ENCODE results near the gene NCKAP5. TPM values are rescaled to one million over a fixed set of nuclear protein-coding genes. Genes with fewer than 3 reads are reported as not detected.

Gene NCKAP5
- total and polyA plus RNA-seq, 4 donors, result 2.3 to 20.2 (median 8.1) TPM

DNA sequence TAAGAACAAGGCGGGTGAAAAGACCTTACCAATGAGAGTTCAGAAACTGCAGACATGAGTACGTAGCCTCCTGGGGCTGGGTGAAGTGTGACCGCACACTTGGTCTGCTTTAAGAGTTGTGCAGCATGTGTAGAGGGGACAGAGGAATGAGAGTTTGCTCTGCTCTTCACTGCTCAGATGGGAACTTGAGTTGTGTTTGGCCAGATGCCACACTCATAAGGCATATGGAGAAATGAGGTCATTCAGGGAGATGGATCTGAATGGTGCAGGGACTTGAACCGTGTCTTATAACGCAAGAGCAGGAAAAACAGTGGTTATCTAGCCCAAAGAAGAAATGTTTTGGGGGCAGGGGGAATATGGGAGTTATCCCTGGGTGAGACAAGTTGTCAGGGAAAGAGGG lies 624.4 kb downstream of the NCKAP5 start:
- Histone ChIP-seq H3K27ac (ENCODE audit: low read depth in 1 of 2, low read length in 1 of 2) (no peak overlapping the region), H3K9ac (ENCODE audit: insufficient read depth in 1 of 2, low read length in 2 of 2) (no peak overlapping the region), H3K27me3 (ENCODE audit: control insufficient read depth in 3 of 3, insufficient read depth in 3 of 3, low read length in 2 of 3) (no peaks in the 10 kb centered on the region), H3K36me3 (ENCODE audit: control insufficient read depth in 4 of 4, insufficient read depth in 4 of 4, low read length in 4 of 4) (no peaks in the 10 kb centered on the region), H3K4me3 (no peak overlapping the region), H3K4me1 (ENCODE audit: control insufficient read depth in 5 of 5, insufficient read depth in 5 of 5, low read length in 5 of 5) (peaks cover 0 to 3% (median 2%) of the 10 kb centered on the region in 5 donors), H3K9me3 (ENCODE audit: control insufficient read depth in 4 of 4, insufficient read depth in 3 of 4, low read length in 3 of 4) (no peaks in the 10 kb centered on the region)
- DNase-seq (peak in 1 of 3 donors; percentile 45), ATAC-seq (ENCODE audit: insufficient read depth, low FRiP score) (no peak)
- TF ChIP-seq, protein P1, sequence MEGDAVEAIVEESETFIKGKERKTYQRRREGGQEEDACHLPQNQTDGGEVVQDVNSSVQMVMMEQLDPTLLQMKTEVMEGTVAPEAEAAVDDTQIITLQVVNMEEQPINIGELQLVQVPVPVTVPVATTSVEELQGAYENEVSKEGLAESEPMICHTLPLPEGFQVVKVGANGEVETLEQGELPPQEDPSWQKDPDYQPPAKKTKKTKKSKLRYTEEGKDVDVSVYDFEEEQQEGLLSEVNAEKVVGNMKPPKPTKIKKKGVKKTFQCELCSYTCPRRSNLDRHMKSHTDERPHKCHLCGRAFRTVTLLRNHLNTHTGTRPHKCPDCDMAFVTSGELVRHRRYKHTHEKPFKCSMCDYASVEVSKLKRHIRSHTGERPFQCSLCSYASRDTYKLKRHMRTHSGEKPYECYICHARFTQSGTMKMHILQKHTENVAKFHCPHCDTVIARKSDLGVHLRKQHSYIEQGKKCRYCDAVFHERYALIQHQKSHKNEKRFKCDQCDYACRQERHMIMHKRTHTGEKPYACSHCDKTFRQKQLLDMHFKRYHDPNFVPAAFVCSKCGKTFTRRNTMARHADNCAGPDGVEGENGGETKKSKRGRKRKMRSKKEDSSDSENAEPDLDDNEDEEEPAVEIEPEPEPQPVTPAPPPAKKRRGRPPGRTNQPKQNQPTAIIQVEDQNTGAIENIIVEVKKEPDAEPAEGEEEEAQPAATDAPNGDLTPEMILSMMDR (IDR thresholded peaks at IDR 0.05; ENCODE audit: control extremely low read depth, extremely low read depth), result no peak
- 75 to 89% methylated on average over 5 of the region's 5 CpGs for WGBS, 2 donors

DNA sequence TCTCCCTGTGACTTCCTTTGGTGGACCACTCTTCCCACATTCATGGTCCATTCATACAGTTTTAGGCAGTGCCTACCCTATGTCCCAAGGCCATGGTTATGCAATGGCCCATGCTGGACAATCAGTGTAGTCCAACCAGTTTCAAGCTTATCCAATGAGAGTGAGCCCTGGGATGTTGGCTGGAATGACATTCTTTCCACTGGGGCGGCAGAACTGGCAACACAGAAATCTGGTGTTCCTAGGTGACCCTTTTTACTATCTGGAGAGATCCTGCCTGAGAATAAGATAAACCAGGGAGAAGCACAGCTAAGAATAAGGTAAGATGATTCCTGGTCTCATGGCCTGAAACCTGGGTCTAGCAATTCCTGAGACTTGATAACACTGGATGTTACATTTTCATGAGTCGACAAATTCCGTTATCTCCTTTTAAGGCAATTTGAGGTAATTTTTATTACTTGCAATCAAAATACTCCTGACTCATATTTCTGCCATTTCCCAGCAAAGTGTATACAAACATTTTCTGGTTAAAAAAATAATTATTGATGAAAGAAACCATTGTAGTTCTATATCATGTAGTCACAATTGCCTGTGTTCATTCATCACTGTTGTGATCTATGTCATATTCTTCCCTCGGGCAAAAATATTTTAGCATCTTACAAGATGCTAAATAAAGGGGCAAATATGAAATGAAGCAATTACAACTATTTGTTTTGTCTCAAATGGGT lies 626.8 kb downstream of the NCKAP5 start:
- TF ChIP-seq, protein P1 (IDR thresholded peaks at IDR 0.05; ENCODE audit: control extremely low read depth, extremely low read depth), result no peak
- H3K9me3 ChIP-seq (ENCODE audit: control insufficient read depth in 4 of 4, insufficient read depth in 3 of 4, low read length in 3 of 4), result no peaks in the 10 kb centered on the region
- 96% methylated on average over 4 of the region's 4 CpGs for WGBS, 2 donors
- no peak overlapping the region for H3K9ac ChIP-seq (ENCODE audit: insufficient read depth in 1 of 2, low read length in 2 of 2)
- no peak overlapping the region for H3K4me3 ChIP-seq
- ATAC-seq (ENCODE audit: insufficient read depth, low FRiP score), result no peak
- no peak overlapping the region for H3K27ac ChIP-seq (ENCODE audit: low read depth in 1 of 2, low read length in 1 of 2)
- DNase-seq, result no peak
- H3K27me3 ChIP-seq (ENCODE audit: control insufficient read depth in 3 of 3, insufficient read depth in 3 of 3, low read length in 2 of 3), result no peaks in the 10 kb centered on the region
- H3K4me1 ChIP-seq (ENCODE audit: control insufficient read depth in 5 of 5, insufficient read depth in 5 of 5, low read length in 5 of 5), result peaks cover 0 to 4% (median 3%) of the 10 kb centered on the region in 5 donors
- no peaks in the 10 kb centered on the region for H3K36me3 ChIP-seq (ENCODE audit: control insufficient read depth in 4 of 4, insufficient read depth in 4 of 4, low read length in 4 of 4)

DNA sequence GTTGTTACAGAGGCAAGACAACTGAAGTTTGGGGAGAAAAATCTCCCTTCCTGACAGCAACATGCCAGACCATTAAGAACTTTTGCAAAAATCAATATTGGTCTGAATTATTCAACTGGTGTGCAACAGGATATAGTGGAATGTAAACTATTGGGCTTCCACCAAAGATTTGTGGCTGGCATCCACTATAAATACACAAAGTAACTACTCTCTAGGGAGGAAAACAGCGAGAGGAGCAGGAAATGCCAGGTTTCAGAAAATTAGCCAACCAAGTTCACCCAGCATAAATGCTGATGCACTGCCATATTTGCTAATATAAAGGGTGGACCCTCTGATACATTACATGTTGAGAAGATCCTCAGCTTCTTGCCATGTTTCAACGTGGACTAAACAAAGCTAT lies 630.6 kb downstream of the NCKAP5 start:
- H3K4me3 ChIP-seq, result no peak overlapping the region
- TF ChIP-seq, protein P1 (IDR thresholded peaks at IDR 0.05; ENCODE audit: control extremely low read depth, extremely low read depth), result no peak
- no peak overlapping the region for H3K27ac ChIP-seq (ENCODE audit: low read depth in 1 of 2, low read length in 1 of 2)
- H3K9ac ChIP-seq (ENCODE audit: insufficient read depth in 1 of 2, low read length in 2 of 2), result no peak overlapping the region
- H3K36me3 ChIP-seq (ENCODE audit: control insufficient read depth in 4 of 4, insufficient read depth in 4 of 4, low read length in 4 of 4), result no peaks in the 10 kb centered on the region
- no peaks in the 10 kb centered on the region for H3K9me3 ChIP-seq (ENCODE audit: control insufficient read depth in 4 of 4, insufficient read depth in 3 of 4, low read length in 3 of 4)
- no peaks in the 10 kb centered on the region for H3K27me3 ChIP-seq (ENCODE audit: control insufficient read depth in 3 of 3, insufficient read depth in 3 of 3, low read length in 2 of 3)
- 39 to 53% methylated on average over 2 of the region's 2 CpGs for WGBS, 2 donors
- ATAC-seq (ENCODE audit: insufficient read depth, low FRiP score) (no peak), DNase-seq (no peak)
- peaks cover 0 to 4% (median 2%) of the 10 kb centered on the region in 5 donors for H3K4me1 ChIP-seq (ENCODE audit: control insufficient read depth in 5 of 5, insufficient read depth in 5 of 5, low read length in 5 of 5)

Data from lung (tissue), 12 donors.